A673 (cell line): ENCODE measurements around the gene CAMK2G.

Experiments used
- EZH2 ChIP-seq: fragments of 200-600 bp; sonication (generic); IDR thresholded peaks from 2 replicates; pipeline ENCODE4 v1.6.1; 2017; ENCODE audit warnings: borderline replicate concordance, low read depth, mild to moderate bottlenecking, mixed read lengths, antibody characterized with exemption, low read length; ENCODE audit not compliant: poor library complexity, severe bottlenecking
- TF ChIP-seq, protein P1 (sequence below): fragments of 300-800, 200-600 bp; sonication (generic); conservative IDR thresholded peaks from 2 replicates; pipeline ENCODE4 v1.5.1; 2017; ENCODE audit warnings: low read depth, mild to moderate bottlenecking, antibody characterized with exemption, low read length, moderate library complexity, mixed read lengths

DNA sequence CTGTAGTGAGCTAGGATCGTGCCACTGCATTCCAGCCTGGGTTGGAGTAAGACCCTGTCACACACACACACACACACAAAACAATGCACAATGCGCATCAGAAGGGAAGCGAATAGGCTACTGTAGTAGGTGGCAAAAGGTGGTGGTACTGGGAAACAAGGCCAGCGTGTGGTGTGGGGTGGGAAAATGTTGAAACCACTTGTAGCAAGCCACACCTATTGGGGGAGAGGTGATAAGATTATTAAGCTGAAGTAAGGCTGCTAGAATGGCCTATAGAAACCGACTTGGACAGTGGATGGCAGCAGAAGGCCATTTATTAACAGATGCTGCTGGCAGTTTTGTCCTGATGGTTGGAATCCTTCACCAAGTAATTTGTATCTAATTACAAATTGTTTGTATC is 99.7 kb downstream of the CAMK2G start:
- TF ChIP-seq EZH2 = no peak
- TF ChIP-seq, protein P1, sequence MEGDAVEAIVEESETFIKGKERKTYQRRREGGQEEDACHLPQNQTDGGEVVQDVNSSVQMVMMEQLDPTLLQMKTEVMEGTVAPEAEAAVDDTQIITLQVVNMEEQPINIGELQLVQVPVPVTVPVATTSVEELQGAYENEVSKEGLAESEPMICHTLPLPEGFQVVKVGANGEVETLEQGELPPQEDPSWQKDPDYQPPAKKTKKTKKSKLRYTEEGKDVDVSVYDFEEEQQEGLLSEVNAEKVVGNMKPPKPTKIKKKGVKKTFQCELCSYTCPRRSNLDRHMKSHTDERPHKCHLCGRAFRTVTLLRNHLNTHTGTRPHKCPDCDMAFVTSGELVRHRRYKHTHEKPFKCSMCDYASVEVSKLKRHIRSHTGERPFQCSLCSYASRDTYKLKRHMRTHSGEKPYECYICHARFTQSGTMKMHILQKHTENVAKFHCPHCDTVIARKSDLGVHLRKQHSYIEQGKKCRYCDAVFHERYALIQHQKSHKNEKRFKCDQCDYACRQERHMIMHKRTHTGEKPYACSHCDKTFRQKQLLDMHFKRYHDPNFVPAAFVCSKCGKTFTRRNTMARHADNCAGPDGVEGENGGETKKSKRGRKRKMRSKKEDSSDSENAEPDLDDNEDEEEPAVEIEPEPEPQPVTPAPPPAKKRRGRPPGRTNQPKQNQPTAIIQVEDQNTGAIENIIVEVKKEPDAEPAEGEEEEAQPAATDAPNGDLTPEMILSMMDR = no peak
